ENCODE measurements around the gene CES2.
"Not testable (repeated sequence)": the region's sequence is repeated elsewhere in the genome, so short reads cannot be mapped to it uniquely, and the experiment has no call there.

The CES2 gene

DNA sequence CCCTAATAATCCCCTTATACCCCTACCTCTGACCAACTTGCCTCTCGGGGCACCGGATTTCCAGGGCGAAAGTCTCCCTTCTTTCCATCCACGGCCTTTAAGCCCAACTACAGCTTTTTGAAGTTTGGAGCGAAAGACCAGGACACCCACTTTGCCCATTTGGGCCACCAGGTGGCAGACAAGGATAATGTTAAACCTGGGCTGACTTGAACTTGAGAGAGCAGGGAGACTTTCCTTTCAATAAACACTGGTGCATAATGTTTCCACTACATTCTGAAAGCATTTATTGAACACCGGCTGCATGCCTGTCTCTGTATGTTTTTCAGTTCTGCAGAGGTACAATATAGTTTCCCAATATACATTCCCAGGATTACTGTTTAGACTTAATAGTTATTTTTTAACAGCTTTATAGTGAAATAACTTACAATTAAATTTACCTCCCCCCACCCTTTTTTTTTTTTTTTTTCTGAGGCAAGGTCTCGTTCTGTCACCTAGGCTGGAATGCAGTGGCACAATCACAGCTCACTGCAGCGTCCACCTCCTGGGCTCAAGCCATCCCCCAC lies 18.9 kb downstream of the CES2 start:
- peak; percentile 61 for DNase-seq (ENCODE audit: low read depth)

DNA sequence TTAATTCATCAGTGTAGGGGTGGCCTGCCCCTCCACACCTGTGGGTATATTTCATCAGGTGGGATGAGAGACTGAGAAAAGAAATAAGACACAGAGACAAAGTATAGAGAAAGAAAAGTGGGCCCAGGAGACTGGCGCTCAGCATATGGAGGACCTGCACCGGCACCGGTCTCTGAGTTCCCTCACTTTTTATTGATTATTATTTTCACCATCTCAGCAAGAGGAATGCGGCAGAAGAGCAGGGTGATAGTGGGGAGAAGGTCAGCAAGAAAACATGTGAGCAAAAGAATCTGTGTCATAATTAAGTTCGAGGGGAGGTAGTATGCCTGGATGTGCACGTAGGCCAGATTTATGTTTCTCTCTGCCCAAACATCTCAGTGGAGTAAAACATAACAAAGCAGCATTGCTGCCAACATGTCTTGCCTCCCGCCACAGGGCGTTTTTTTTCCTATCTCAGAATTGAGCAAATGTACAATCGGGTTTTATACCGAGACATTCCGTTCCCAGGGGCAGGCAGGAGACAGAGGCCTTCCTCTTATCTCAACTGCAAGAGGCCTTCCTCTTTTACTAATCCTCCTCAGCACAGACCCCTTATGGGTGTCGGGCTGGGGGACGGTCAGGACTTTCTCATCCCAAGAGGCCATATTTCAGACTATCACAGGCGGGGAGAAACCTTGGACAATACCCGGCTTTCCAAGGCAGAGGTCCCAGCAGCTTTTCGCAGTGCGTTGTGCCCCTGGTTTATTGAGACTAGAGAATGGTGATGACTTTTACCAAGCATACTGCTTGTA lies 20.2 kb downstream of the CES2 start:
- DNase-seq (ENCODE audit: low read depth), result not testable (repeated sequence)

GRCh38 chr16:66956154-66956457 lies 20.8 kb downstream of the CES2 start:
- DNase-seq (ENCODE audit: low read depth), result not testable (repeated sequence)

- no peak for DNase-seq (ENCODE audit: low read depth)
Observed at GRCh38 chr16:66958857-66959703, 23.8 kb downstream of the CES2 start.

DNA sequence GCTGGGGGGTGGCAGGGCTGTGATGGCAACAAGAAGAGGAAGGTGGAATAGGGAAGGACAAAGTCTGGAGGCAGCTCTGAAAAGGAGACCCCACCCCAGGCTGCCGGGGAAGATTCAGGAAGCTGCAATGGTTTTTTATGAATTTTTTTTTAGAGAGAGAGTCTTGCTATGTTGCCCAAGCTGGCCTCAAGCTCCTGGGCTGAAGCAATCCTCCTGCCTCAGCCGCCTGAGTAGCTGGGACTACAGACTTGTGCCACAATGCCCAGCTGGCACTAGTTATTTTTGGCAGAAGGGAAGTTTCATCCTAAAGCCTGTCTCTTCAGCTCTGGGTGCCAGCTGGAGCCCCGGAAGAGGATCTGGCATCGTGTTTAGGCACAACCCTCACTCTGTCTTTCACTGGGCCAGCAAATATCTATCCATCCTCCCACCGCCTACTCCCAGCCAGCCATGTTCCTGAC lies 24.4 kb downstream of the CES2 start:
- DNase-seq (ENCODE audit: low read depth), result no peak

GRCh38 chr16:66960270-66960669 lies 25.0 kb downstream of the CES2 start:
- DNase-seq (ENCODE audit: low read depth), result no peak

DNA sequence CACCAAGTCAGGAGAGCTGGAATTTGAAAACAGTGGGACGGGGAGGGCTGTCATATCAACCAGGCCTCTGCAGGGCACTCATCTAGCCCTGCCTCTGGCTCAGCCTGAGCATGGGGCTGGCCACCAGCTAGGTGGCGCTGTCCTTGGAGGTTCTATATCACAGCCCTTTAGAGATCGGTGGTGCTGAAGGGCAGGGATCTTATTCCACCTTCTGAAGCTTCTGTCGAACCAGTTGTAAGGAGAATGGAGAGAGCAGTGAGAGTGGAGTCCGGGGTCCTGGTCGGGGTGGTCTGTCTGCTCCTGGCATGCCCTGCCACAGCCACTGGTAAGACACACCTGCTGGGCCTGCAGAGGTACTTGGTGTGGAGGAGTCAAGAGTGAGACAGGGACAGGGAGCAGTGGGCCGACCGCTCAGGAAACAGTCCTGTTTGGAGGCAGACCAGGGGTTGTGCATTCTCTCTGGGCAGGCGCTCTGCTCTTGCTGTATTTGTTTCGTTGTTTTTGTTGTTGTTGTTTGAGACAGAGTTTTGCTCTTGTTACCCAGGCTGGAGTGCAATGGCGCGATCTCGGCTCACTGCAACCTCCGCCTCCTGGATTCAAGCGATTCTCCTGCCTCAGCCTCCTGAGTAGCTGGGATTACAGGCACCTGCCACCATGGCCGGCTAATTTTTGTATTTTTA lies 25.9 kb downstream of the CES2 start, which contains the start of gene CES3:
Gene CES3, plus strand, starts transcription at position 202 of the 680 bp plus-strand sequence. Its CDS starts 42 bp downstream, at position 244.
- peak; percentile 42 for DNase-seq (ENCODE audit: low read depth)

DNA sequence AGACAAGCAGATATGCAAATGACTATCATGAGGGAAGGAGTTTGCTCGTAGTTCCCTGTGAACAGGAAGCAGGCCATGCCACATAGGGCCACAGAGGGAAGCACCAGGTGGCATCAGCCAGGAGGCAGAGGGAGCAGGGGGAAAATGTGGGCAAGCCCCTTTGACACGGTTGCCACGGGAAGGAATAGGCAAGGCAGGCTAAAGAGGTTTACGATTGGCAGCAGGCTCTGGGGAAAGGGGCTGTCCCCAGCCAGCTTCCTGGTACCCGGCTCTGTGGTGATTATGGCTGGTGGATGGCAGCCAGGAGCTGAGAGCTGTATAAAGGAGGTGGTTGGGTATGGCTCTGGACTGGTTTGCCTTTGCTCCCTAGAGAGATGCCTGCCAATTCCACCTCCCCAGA lies 26.6 kb downstream of the CES2 start:
- no peak for DNase-seq (ENCODE audit: low read depth)

GRCh38 chr16:66964049-66964448 lies 28.7 kb downstream of the CES2 start:
- no peak for DNase-seq (ENCODE audit: low read depth)

DNA sequence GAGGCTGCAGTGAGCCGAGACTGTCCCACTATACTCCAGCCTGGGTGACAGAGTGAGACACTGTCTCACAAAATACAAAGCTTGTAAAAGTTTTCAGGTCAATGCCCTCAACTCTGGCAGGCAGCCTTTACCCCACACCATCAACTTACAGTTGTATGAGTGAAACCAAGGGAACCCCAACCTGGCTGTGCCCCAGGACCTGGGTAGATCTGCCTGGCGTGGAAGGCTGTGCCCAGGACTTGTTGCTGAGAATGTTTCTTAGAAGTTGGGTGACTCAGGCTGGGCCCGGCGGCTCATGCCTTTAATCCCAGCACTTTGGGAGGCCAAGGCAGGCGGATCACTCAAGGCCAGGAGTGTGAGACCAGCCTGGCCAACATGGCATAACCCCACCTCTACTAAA lies 33.5 kb downstream of the CES2 start:
- DNase-seq (ENCODE audit: low read depth), result no peak

GRCh38 chr16:66970775-66971720 lies 35.7 kb downstream of the CES2 start:
- DNase-seq (ENCODE audit: low read depth), result no peak

DNA sequence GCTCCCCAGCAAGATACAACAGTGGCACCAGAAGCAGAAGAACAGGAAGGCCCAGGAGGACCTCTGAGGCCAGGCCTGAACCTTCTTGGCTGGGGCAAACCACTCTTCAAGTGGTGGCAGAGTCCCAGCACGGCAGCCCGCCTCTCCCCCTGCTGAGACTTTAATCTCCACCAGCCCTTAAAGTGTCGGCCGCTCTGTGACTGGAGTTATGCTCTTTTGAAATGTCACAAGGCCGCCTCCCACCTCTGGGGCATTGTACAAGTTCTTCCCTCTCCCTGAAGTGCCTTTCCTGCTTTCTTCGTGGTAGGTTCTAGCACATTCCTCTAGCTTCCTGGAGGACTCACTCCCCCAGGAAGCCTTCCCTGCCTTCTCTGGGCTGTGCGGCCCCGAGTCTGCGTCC lies 37.7 kb downstream of the CES2 start:
- no peak for DNase-seq (ENCODE audit: low read depth)

DNA sequence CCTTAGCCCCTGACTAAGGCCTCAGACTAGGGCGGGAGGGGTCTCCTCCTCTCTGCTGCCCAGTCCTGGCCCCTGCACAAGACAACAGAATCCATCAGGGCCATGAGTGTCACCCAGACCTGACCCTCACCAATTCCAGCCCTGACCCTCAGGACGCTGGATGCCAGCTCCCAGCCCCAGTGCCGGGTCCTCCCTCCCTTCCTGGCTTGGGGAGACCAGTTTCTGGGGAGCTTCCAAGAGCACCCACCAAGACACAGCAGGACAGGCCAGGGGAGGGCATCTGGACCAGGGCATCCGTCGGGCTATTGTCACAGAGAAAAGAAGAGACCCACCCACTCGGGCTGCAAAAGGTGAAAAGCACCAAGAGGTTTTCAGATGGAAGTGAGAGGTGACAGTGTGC lies 38.4 kb downstream of the CES2 start:
- no peak for DNase-seq (ENCODE audit: low read depth)

GRCh38 chr16:66974156-66974931 lies 39.0 kb downstream of the CES2 start:
- not testable (repeated sequence) for DNase-seq (ENCODE audit: low read depth)

GRCh38 chr16:66974932-66975246 lies 39.6 kb downstream of the CES2 start:
- DNase-seq (ENCODE audit: low read depth), result peak; percentile 33

GRCh38 chr16:66975302-66975893 lies 40.1 kb downstream of the CES2 start:
- DNase-seq (ENCODE audit: low read depth), result no peak

DNA sequence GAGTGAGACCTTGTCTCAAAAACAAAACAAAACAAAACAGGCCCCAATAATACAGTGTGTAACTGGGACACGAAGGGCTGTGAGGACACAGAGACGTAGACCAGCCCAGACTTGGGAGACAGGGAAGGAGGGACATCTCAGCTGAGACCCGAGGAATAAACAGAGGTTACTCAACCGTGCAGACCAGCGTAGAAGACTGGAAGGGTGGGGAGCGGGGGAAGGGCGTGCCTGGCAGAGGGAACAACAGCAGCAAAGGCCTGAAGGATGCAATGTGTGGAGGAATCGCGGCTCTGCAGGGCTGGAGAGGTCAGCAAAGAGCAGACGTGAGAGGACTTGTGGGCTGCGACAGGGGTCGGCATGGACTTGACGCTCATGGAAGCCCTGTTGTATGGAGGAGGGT lies 41.4 kb downstream of the CES2 start:
- DNase-seq (ENCODE audit: low read depth), result no peak

- peak; percentile 83 for DNase-seq (ENCODE audit: low read depth)
Observed at GRCh38 chr16:66977341-66978113, 42.2 kb downstream of the CES2 start.

- DNase-seq (ENCODE audit: low read depth), result no peak
Observed at GRCh38 chr16:66979011-66979717, 43.8 kb downstream of the CES2 start.

All from stimulated activated CD8-positive, alpha-beta memory T cell treated with anti-CD3 and anti-CD28 coated beads, Interleukin-4, amount 100 ng/mL, for 24 hours (primary cell).